ENCODE results near the gene PER3. TPM values are rescaled to one million over a fixed set of nuclear protein-coding genes. Genes with fewer than 3 reads are reported as not detected.
A peak's percentile ranks its signal among the peaks of the same experiment; 100 is the strongest.

The PER3 gene
- total and polyA plus RNA-seq, 9 of the 15 experiments (the other 6 are each of a cell fraction or from before 2014, with no cell fraction given): 11.9 to 22.5 (median 14.6) TPM

DNA sequence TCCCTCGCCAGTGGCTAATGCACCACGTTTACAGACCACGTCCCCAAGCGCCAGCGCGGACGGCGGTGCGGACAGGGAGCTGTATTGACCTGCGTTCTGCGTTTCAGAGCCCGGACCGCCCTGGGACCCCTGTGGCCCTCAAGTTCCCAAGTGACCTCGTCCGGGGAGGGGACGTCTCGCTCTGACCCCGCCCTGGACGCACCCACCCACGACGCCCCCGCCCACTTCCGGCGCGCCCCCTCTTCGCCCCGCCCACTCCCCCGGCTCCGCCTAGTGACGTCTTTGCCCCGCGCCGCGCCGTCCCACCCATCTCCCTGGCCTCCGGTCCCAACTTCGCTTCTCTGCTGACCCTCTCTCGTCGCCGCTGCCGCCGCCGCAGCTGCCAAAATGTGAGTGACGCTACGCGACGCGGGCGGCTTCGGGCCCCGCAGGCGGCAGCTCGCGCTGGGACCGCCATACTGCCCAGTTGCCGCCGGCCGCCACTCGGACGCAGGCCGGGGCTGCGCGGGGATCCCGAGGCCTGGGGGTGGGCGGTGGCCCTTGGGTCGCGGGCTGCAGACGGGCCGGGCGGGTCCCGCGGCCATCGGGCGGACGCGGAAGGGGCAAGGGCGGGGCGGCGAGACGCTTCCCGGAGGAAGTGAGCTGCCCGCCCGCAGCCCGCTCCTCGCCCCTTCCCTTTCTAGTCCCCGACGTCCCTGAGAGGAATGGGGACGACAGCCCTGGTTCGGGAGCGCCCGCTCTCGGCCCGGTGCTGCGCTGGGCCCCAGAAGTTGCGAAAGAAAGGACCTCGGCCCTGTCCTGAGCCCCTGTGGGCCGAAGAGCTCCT lies 12.9 kb upstream of the PER3 start, which contains the start of gene VAMP3 (continued):
- TF ChIP-seq, protein P1, sequence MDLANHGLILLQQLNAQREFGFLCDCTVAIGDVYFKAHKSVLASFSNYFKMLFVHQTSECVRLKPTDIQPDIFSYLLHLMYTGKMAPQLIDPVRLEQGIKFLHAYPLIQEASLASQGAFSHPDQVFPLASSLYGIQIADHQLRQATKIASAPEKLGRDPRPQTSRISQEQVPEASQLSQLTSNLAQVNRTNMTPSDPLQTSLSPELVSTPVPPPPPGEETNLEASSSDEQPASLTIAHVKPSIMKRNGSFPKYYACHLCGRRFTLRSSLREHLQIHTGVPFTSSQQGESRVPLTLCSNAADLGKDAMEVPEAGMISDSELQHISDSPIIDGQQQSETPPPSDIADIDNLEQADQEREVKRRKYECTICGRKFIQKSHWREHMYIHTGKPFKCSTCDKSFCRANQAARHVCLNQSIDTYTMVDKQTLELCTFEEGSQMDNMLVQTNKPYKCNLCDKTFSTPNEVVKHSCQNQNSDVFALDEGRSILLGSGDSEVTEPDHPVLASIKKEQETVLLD (IDR thresholded peaks at IDR 0.05): 0 out of 2 replicates have a peak, but pooled peaks have one; percentile 40
- TF ChIP-seq SIN3A (IDR thresholded peaks at IDR 0.05; ENCODE audit: borderline replicate concordance in 2 of 2, control insufficient read depth in 1 of 2, low read depth in 2 of 2, low read length in 2 of 2) (peak; percentile 60 to 90; a peak in 2 of 4 replicates), MAZ (CRISPR knock-in tag; conservative IDR thresholded peaks at IDR 0.05 in 1 of 2, IDR thresholded peaks at IDR 0.05 in 1 of 2) (peak; percentile 59 to 91; a peak in 2 of 4 replicates), DIDO1 (tag; IDR thresholded peaks at IDR 0.05; ENCODE audit: low read depth) (peak; percentile 41; the same call in 1 of the 2 replicates), POLR2B (IDR thresholded peaks at IDR 0.05; ENCODE audit: low read depth, partially characterized antibody) (peak; percentile 77), PRPF4 (IDR thresholded peaks at IDR 0.05; ENCODE audit: insufficient read depth, low read depth, low read length, poor library complexity, severe bottlenecking) (no peak), ZKSCAN3 (CRISPR knock-in tag; IDR thresholded peaks at IDR 0.05) (no peak), NCOA2 (IDR thresholded peaks at IDR 0.05; ENCODE audit: partially characterized antibody in 2 of 2) (no peak), NFXL1 (CRISPR knock-in tag; IDR thresholded peaks at IDR 0.05) (no peak), SIN3B (IDR thresholded peaks at IDR 0.05; ENCODE audit: low read depth) (peak; percentile 97), NFATC3 (IDR thresholded peaks at IDR 0.05) (no peak), L3MBTL2 (IDR thresholded peaks at IDR 0.05) (peak; percentile 5; the same call in 1 of the 2 replicates), HMGN3 (IDR thresholded peaks at IDR 0.05; ENCODE audit: borderline replicate concordance, extremely low read depth, insufficient read length, low read depth, low read length) (peak; percentile 67), FOXP1 (CRISPR knock-in tag; IDR thresholded peaks at IDR 0.05) (peak; percentile 11; the same call in 1 of the 2 replicates), FOXJ3 (CRISPR knock-in tag; IDR thresholded peaks at IDR 0.05) (no peak)
- TF ChIP-seq, protein P2, sequence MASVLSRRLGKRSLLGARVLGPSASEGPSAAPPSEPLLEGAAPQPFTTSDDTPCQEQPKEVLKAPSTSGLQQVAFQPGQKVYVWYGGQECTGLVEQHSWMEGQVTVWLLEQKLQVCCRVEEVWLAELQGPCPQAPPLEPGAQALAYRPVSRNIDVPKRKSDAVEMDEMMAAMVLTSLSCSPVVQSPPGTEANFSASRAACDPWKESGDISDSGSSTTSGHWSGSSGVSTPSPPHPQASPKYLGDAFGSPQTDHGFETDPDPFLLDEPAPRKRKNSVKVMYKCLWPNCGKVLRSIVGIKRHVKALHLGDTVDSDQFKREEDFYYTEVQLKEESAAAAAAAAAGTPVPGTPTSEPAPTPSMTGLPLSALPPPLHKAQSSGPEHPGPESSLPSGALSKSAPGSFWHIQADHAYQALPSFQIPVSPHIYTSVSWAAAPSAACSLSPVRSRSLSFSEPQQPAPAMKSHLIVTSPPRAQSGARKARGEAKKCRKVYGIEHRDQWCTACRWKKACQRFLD (CRISPR knock-in tag; IDR thresholded peaks at IDR 0.05): 0 out of 2 replicates have a peak, but pooled peaks have one; percentile 26
- TF ChIP-seq, protein P3, sequence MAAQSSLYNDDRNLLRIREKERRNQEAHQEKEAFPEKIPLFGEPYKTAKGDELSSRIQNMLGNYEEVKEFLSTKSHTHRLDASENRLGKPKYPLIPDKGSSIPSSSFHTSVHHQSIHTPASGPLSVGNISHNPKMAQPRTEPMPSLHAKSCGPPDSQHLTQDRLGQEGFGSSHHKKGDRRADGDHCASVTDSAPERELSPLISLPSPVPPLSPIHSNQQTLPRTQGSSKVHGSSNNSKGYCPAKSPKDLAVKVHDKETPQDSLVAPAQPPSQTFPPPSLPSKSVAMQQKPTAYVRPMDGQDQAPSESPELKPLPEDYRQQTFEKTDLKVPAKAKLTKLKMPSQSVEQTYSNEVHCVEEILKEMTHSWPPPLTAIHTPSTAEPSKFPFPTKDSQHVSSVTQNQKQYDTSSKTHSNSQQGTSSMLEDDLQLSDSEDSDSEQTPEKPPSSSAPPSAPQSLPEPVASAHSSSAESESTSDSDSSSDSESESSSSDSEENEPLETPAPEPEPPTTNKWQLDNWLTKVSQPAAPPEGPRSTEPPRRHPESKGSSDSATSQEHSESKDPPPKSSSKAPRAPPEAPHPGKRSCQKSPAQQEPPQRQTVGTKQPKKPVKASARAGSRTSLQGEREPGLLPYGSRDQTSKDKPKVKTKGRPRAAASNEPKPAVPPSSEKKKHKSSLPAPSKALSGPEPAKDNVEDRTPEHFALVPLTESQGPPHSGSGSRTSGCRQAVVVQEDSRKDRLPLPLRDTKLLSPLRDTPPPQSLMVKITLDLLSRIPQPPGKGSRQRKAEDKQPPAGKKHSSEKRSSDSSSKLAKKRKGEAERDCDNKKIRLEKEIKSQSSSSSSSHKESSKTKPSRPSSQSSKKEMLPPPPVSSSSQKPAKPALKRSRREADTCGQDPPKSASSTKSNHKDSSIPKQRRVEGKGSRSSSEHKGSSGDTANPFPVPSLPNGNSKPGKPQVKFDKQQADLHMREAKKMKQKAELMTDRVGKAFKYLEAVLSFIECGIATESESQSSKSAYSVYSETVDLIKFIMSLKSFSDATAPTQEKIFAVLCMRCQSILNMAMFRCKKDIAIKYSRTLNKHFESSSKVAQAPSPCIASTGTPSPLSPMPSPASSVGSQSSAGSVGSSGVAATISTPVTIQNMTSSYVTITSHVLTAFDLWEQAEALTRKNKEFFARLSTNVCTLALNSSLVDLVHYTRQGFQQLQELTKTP (IDR thresholded peaks at IDR 0.05; ENCODE audit: low read depth in 1 of 2, partially characterized antibody in 2 of 2): no peak
- TF ChIP-seq, protein P4, sequence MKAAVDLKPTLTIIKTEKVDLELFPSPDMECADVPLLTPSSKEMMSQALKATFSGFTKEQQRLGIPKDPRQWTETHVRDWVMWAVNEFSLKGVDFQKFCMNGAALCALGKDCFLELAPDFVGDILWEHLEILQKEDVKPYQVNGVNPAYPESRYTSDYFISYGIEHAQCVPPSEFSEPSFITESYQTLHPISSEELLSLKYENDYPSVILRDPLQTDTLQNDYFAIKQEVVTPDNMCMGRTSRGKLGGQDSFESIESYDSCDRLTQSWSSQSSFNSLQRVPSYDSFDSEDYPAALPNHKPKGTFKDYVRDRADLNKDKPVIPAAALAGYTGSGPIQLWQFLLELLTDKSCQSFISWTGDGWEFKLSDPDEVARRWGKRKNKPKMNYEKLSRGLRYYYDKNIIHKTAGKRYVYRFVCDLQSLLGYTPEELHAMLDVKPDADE (conservative IDR thresholded peaks at IDR 0.05; ENCODE audit: control insufficient read depth, low read depth, low read length): peak; percentile 71; the same call in 1 of the 2 replicates

Measured in K562 (cell line).